ENCODE data around the gene BRCC3.

Gene BRCC3

GRCh38 chrX:155070975-155071693 lies at the start of gene BRCC3, which contains the start of the genes CMC4 and MTCP1:
BRCC3 (plus strand) TSS chrX:155071508; CDS start chrX:155071528, 20 bp downstream.
CMC4 (minus strand) TSS chrX:155071136; CDS start chrX:155064023, 7,113 bp downstream.
MTCP1 (minus strand) TSS chrX:155071136; CDS start chrX:155066010, 5,126 bp downstream.
- peak; percentile 28 for DNase-seq (ENCODE audit: low read depth, low spot score)

DNA sequence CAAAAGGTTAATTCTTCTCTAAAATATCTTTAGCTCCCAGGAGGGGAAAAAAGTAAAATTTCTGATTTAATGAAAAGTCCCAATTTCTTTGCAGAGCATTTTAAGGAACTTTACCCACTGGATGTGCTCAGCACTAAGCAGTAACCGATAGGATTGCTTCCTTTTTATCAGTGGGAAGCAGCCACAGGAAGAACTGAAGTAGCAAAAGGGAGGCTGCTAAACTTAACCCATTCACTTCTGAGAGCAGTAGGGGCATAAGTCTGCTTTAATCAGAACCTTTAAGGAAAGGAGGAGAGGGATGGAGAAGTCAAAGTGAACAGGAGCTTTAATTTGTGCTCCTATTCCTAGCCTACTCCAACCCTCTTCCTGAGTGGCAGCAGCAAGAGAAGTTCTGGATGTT lies 48.7 kb upstream of the BRCC3 start, which contains the start of gene F8:
F8 (minus strand) TSS at position 139 of the 400 bp plus-strand sequence. CDS start 171 bp downstream, outside the sequence.
- DNase-seq (ENCODE audit: low read depth, low spot score): no peak

GRCh38 chrX:155023907-155024833 lies 47.1 kb upstream of the BRCC3 start:
- DNase-seq (ENCODE audit: low read depth, low spot score): no peak

DNA sequence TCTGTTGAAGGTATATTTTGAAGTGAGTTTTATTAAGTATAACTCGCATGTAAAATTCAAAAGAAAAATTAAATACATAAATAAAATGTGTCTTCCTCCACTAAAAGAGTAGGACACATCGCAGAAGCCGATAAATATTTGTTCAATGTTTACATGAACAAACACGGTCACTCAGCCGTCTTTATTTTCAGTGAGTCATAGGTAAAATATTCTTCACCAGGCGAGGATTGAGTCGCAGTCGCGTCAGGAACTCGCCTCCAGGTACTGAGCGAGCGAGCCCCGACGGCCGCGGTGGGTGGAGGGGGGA lies 44.9 kb upstream of the BRCC3 start:
- no peak for DNase-seq (ENCODE audit: low read depth, low spot score)

DNA sequence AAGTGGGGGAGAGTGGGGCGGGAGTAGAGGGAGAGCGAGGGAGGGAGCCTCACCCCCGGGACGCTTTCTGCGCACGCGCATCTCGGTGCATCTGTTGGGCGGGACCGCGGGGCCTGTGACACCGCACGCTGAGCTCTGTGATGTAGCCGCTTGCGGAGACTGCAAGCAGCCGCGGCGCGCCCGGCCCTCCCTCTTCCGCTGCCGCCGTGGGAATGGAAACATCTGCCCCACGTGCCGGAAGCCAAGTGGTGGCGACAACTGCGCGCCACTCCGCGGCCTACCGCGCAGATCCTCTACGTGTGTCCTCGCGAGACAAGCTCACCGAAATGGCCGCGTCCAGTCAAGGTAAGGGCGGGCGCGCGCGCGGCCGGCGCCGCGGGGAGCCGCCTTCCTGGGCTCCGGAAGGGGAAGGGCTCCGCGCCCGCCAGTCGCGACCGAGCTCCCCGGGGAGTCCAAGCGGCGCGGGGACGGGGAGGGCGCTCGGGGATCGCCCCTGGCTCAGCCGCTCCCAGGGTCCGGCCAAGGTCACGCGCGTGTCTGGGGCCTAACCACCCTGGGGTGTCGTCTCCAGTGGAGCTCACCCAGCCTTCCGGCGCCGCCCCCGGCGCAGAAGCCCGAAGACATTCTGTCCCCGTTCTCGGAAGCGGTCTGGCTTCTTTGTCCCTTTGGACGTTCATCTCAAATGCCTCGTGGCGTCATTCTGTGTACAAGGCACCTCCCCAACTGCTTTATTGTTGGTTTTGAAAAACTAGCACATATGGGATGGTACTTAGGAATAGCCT lies 44.4 kb upstream of the BRCC3 start, which contains the start of gene FUNDC2:
FUNDC2 (plus strand) TSS at position 118 of the 782 bp plus-strand sequence; CDS start at position 213, 95 bp downstream.
- DNase-seq (ENCODE audit: low read depth, low spot score): peak; percentile 78

GRCh38 chrX:155027509-155028066 lies 43.7 kb upstream of the BRCC3 start:
- no peak for DNase-seq (ENCODE audit: low read depth, low spot score)

DNA sequence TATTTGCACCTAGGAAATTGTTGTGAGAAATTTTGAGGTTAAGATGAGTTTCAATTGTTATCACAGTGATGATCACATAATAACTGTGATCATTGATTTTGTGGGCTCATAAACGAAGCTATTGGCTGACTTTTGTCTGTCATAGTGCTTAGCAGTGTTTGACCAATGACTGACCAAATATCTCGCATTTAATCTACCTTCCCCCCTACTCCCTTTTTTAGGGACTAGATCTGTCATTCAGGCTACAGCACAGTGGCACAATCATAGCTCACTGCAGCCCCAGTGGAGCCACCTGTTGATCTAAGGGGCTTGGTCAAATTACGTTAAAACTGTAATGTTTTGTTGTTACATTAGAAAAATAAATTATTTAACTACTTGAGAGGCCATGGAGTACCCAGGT lies 43.2 kb upstream of the BRCC3 start:
- no peak for DNase-seq (ENCODE audit: low read depth, low spot score)

DNA sequence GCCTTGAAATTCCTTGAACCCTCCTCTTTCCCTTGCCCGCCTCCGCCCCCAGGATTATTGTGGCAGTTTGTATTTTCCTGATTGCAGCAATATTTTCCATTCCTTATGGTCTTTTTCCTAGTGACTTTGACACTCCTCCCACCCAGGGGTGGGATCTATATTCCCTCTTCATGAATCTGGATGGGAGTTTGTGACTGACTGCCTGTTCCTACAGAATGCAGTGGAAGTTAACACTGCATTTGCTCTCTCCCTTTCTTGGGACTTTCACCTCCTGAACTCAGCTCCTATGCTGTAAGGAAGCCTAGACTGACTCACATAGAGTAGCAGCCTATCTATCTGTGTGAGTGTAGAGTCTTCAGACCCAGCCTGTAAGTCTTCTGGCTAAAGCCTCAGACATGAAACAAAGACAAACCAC lies 42.4 kb upstream of the BRCC3 start:
- DNase-seq (ENCODE audit: low read depth, low spot score): no peak

GRCh38 chrX:155031657-155032056 lies 39.7 kb upstream of the BRCC3 start:
- no peak for DNase-seq (ENCODE audit: low read depth, low spot score)

GRCh38 chrX:155035688-155036087 lies 35.6 kb upstream of the BRCC3 start:
- no peak for DNase-seq (ENCODE audit: low read depth, low spot score)

- no peak for DNase-seq (ENCODE audit: low read depth, low spot score)
Observed at GRCh38 chrX:155046129-155046810, 25.0 kb upstream of the BRCC3 start.

DNA sequence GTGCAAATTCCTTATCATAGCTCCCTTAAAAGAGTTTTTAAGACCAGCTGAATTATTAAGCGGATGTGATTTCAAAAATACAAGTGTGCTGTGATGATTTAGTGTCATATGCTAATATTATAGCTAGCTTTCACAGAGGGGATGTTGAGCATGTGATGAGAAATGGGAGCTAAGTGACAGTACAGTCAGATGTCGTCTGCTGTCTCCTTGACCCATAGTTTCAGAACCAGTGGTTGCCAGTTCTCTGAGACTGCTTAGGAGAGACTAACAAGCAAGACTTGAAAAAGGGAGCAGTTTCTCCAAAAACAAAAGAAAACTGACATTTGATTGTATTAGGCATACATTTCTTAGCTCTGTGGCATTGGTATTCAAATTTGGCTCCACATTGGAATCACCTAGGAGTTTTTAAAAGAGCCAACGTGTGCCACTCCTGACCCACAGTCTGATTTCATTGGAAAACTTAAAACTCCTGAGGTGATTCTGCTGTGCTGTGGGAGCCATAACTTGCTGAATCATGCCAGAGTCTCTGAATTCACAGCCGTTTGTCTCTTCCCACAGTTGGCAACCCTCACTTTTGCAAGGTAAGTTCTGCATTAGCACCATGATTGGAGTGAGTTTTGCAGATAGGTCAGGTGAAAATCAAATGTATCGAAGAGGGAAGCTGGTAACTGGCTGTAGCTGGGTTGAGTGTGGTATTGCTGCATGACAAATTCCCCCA lies 24.3 kb upstream of the BRCC3 start:
- no peak for DNase-seq (ENCODE audit: low read depth, low spot score)

DNA sequence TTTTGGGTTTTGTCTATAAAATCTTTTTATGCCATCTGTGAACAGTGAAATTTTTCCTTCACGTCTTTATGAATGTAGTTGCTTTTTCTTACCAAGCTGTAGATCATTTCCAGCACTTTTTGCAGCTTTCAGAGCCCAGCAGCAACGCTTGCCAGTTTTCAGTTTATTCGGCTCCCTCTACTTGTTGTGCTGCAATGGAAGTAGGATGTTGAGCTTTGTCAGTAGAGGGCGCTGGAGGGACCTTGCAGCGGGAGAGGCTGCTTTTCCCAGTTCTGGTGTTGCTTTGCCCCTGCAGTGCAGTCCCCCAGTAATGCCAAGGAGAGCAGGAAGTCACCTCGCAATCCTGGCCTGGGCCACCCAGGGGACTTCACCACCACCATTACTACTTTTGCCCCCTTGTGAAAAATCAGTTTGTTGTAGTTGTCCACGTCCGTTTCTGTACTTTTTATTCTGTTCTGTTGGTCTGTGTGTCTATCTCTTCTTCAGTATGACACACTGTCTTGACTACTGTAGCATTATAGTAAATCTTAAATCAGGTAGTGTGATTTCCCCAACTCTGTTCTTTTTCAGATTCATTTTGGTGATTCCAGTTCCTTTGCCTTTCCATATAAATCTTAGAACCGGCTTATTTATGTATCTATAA lies 22.2 kb upstream of the BRCC3 start:
- no peak for DNase-seq (ENCODE audit: low read depth, low spot score)

DNA sequence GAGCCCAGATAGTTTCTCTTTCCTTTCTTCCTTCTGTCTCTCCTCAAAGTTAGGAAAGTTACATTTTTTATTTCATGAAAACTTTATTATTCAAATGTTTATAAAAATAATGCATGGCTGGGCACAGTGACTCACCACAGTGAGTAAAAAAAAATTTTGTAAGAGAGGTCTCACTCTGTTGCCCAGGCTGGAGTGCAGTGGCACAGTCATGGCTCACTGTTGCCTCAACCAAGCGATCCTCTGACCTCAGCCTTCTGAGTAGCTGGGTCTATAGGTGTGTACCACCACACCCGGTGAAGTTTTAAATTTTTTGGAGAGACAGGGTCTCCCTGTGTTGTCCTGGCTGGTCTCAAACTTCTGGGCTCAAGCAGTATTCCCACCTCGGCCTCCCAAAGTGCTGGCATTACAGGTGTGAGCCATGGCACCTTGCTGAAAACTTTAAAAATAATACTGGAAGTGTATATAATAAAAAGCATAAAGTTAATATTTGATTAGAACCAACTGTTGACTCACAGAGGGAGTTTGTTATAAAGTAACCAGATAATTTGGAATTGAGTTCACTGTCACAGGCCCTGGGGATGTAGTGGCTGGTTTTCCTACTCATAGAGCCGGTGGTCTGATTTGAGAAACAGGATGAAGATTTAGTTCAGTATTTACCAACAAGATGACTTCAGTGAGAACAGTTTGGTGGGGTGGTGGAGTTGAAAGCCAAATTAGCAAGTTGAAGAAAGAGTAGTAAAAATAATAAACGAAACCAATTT lies 18.4 kb upstream of the BRCC3 start:
- DNase-seq (ENCODE audit: low read depth, low spot score): no peak

- no peak for DNase-seq (ENCODE audit: low read depth, low spot score)
Observed at GRCh38 chrX:155053656-155054055, 17.7 kb upstream of the BRCC3 start.

GRCh38 chrX:155054255-155054654 lies 17.1 kb upstream of the BRCC3 start:
- no peak for DNase-seq (ENCODE audit: low read depth, low spot score)

GRCh38 chrX:155055494-155055893 lies 15.8 kb upstream of the BRCC3 start:
- DNase-seq (ENCODE audit: low read depth, low spot score): no peak

DNA sequence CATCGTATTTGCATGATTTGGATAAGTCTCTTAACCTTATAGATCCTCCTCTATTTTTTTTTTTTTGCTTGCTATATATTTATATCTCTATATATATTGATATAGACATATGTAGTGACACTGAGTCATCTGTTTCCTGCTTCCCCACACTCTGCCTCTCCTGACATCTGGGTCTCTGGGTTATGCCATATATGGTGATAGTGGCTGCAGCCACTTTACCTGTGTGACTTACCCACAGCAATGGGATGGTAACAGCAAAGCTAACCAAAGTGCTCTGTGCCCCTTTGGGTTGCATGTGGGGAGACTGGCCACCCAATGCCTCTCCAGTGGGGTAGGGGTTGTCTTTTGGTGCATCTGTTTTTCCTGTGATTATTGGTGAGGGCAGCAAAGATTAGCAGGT lies 14.8 kb upstream of the BRCC3 start:
- DNase-seq (ENCODE audit: low read depth, low spot score): no peak
